T-cell (primary cell): ENCODE data around the gene RASL10B. TPM values are rescaled to one million over a fixed set of nuclear protein-coding genes. Genes with fewer than 3 reads are reported as not detected.
A peak's percentile ranks its signal among the peaks of the same experiment; 100 is the strongest.

Experiments
- ATAC-seq, 4 experiments: fragments of 200-7000 bp in 3 of 4; fragments of 150-1000 bp in 1 of 4; cut with Tn5 transposase; replicated peaks in 1 of 4; 1 replicate in 3 of 4; 2 replicates in 1 of 4; pipeline ENCODE4 v1.10.0; 2021; ENCODE audit warnings: moderate library complexity in 3 of 4, mild to moderate bottlenecking in 2 of 4, moderate number of reproducible peaks in 1 of 4
- CTCF ChIA-PET, 2 donors: fragments of 300-600 bp; sonication (Branson Sonifier 250); formaldehyde crosslinking; loops; one replicate each; lab custom pipeline; 2022; ENCODE audit warnings: antibody characterized with exemption in 2 of 2; lab: Charles Lee
- POLR2A ChIA-PET, 2 donors: fragments of 300-600 bp; sonication (Branson Sonifier 250); formaldehyde crosslinking; loops; one replicate each; lab custom pipeline; 2022; ENCODE audit warnings: antibody characterized with exemption in 2 of 2; lab: Charles Lee
- DNase-seq, 35 experiments: peaks; one replicate each; pipeline versions ENCODE4 v3.0.0 to v3.0.0-alpha.2; 2013 to 2023
- H3K27ac ChIP-seq: one replicate; pipeline ENCODE4 v1.5.1; 2013; ENCODE audit warnings: low read length
- H3K27me3 ChIP-seq, 2 experiments: replicated peaks in 1 of 2; 1 replicate in 1 of 2; 2 replicates in 1 of 2; pipeline versions ENCODE4 v1.6.1 to v1.7.0; 2013; ENCODE audit warnings: low read length in 1 of 2, mixed read lengths in 1 of 2; ENCODE audit not compliant: control insufficient read depth in 2 of 2, insufficient read depth in 2 of 2; ENCODE audit errors: extremely low read depth in 1 of 2
- H3K36me3 ChIP-seq, 2 donors: 1 replicate in 1 of 2; 2 replicates in 1 of 2; pipeline versions ENCODE4 v1.6.1 to v1.7.0; 2013; ENCODE audit warnings: low read length in 1 of 2; ENCODE audit not compliant: control insufficient read depth in 2 of 2, insufficient read depth in 1 of 2; ENCODE audit errors: extremely low read depth in 1 of 2
- H3K4me1 ChIP-seq, 2 experiments: 1 replicate in 1 of 2; 2 replicates in 1 of 2; pipeline versions ENCODE4 v1.6.1 to v1.7.0; 2013; ENCODE audit warnings: low read length in 2 of 2, mixed read lengths in 1 of 2; ENCODE audit not compliant: insufficient read depth in 2 of 2, control insufficient read depth in 1 of 2; ENCODE audit errors: extremely low read depth in 1 of 2
- H3K4me3 ChIP-seq, 2 donors: 1 replicate in 1 of 2; 2 replicates in 1 of 2; pipeline versions ENCODE4 v1.5.1 to v1.7.0; 2013; ENCODE audit warnings: mild to moderate bottlenecking in 2 of 2, low read length in 1 of 2, moderate library complexity in 1 of 2; ENCODE audit not compliant: control insufficient read depth in 1 of 2; ENCODE audit errors: extremely low read depth in 1 of 2
- H3K9me3 ChIP-seq: 2 replicates; pipeline ENCODE4 v1.7.0; 2013
- H3K27ac Mint-ChIP-seq, 2 donors: one replicate each; pipeline ENCODE4 v1.8.0; 2020 to 2021; ENCODE audit warnings: mild to moderate bottlenecking in 2 of 2, mixed read lengths in 2 of 2
- H3K27me3 Mint-ChIP-seq, 2 donors: one replicate each; pipeline ENCODE4 v1.8.0; 2021 to 2022; ENCODE audit warnings: mixed read lengths in 2 of 2
- H3K36me3 Mint-ChIP-seq: one replicate; pipeline ENCODE4 v1.8.0; 2021; ENCODE audit warnings: mixed read lengths
- H3K4me1 Mint-ChIP-seq, 3 donors: one replicate each; pipeline ENCODE4 v1.8.0; 2020 to 2022; ENCODE audit warnings: mixed read lengths in 3 of 3, mild to moderate bottlenecking in 1 of 3
- H3K4me3 Mint-ChIP-seq, 3 donors: one replicate each; pipeline ENCODE4 v1.8.0; 2020 to 2022; ENCODE audit warnings: mild to moderate bottlenecking in 3 of 3, mixed read lengths in 3 of 3, moderate library complexity in 3 of 3
- H3K9me3 Mint-ChIP-seq, 3 donors: one replicate each; pipeline ENCODE4 v1.8.0; 2020 to 2022; ENCODE audit warnings: mixed read lengths in 3 of 3
- WGBS: methylation state at CpG from one replicate; pipeline ENCODE4 v1.1.5; 2013; ENCODE audit warnings: missing lambda C conversion rate; ENCODE audit not compliant: insufficient coverage; 5-methylcytosine and 5-hydroxymethylcytosine counted together
- total RNA-seq, 35 experiments: library from RNA in 6 of 35; stranded (reverse) in 6 of 35; fragments of 120-200 nt in 1 of 35; gene quantifications; one replicate each; pipeline versions ENCODE4 v1.2.1 to v1.2.4 and lab custom pipeline; 2013 to 2026

RASL10B gene
- total RNA-seq, 5 donors from 2014 or later (not counting 1 experiment from before 2014, with no cell fraction given): 0.38 to 0.56 (median 0.39) TPM

GRCh38 chr17:35791681-35792350 is 60.4 kb downstream of the RASL10B start:
- ChIA-PET CTCF (interaction anchor here (0.7 to 0.9 kb wide), 2 partner anchors 29 to 768 kb away, joined by 3 to 10 read pairs; no protein-coding TSS in a partner anchor), POLR2A (no interaction called here)
- H3K36me3 Mint-ChIP-seq: no peaks in the 10 kb centered on the region
- Histone ChIP-seq H3K9me3 (no peaks in the 10 kb centered on the region), H3K4me1 (peaks cover 0 to 19% of the 10 kb centered on the region in 2 experiments), H3K36me3 (no peaks in the 10 kb centered on the region), H3K4me3 (no peak overlapping the region), H3K27me3 (peaks cover 0 to 33% of the 10 kb centered on the region in 2 experiments), H3K27ac (no peak overlapping the region)
- ATAC-seq: no peak
- peaks cover 12 to 33% of the 10 kb centered on the region in 2 donors for H3K27me3 Mint-ChIP-seq
- no peak overlapping the region for H3K4me3 Mint-ChIP-seq
- 89% methylated on average over 4 of the region's 9 CpGs for WGBS
- no peak for DNase-seq
- H3K27ac Mint-ChIP-seq: peak overlapping the region in 1 of 2 donors; percentile 53
- H3K9me3 Mint-ChIP-seq: no peaks in the 10 kb centered on the region
- H3K4me1 Mint-ChIP-seq: peaks cover 36 to 41% (median 38%) of the 10 kb centered on the region in 3 donors

Other genes with a start within 250 kb of the RASL10B start
- gene SLFN12L, start 194.0 kb upstream of the RASL10B start, total RNA-seq: 100 to 1,000 TPM in 1 of 5 donors, 10 to 100 TPM in 4; 79.7 to 113 (median 90.7) TPM
- gene SLFN14, start 170.8 kb upstream of the RASL10B start, total RNA-seq: not detected
- 1 to 10 TPM; 3.6 to 6.6 (median 5.6) TPM for gene PEX12, start 153.1 kb upstream of the RASL10B start, total RNA-seq
- gene AP2B1, start 144.3 kb upstream of the RASL10B start, total RNA-seq: 100 to 1,000 TPM; 106 to 157 (median 134) TPM
- gene GAS2L2, start 21.6 kb downstream of the RASL10B start, total RNA-seq: under 1 TPM in 4 of 5 donors, not detected in 1; 0.07 to 0.26 (median 0.21) TPM
- not detected for gene C17orf50, start 29.2 kb downstream of the RASL10B start, total RNA-seq
- 10 to 100 TPM in 2 of 5 donors, 1 to 10 TPM in 3; 3.4 to 11.4 (median 6.9) TPM for gene MMP28, start 64.0 kb downstream of the RASL10B start, total RNA-seq
- gene TAF15, start 77.8 kb downstream of the RASL10B start, total RNA-seq: 100 to 1,000 TPM; 186 to 228 (median 201) TPM
- gene HEATR9, start 137.3 kb downstream of the RASL10B start, total RNA-seq: 1 to 10 TPM in 4 of 5 donors, under 1 TPM in 1; 0.90 to 4.1 (median 1.5) TPM
- gene CCL5, start 148.7 kb downstream of the RASL10B start, total RNA-seq: 100 to 1,000 TPM; 124 to 557 (median 298) TPM
- 1 to 10 TPM in 2 of 5 donors, under 1 TPM in 3; 0.40 to 1.5 (median 0.83) TPM for gene RDM1, start 199.1 kb downstream of the RASL10B start, total RNA-seq
- not detected for gene LYZL6, start 212.1 kb downstream of the RASL10B start, total RNA-seq
- not detected for gene CCL16, start 249.9 kb downstream of the RASL10B start, total RNA-seq